ENCODE measurements around the gene RIC8B.
"Not testable (repeated sequence)": the region's sequence is repeated elsewhere in the genome, so short reads cannot be mapped to it uniquely, and the experiment has no call there.

The RIC8B gene

DNA sequence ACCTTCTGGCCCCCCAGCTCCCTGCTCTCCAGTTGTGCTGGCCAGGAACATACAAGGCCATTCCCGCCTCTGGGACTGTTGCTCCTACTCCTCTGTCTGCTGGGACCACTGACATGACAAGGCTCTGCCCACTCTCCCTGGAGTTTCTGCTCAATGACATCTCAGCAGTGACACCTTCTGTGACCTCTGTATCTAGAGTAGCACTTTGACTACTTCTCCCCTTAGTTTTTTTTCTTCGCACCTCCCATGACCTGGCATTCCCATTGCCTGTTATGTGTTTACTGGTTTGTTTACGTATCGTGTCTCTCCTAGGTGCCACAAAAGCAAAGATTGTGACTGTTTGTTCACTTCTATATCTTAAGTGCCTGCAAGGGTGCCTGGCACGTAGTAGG lies 141.1 kb downstream of the RIC8B start:
- FAIRE-seq: no peak
- TF ChIP-seq, protein P1, sequence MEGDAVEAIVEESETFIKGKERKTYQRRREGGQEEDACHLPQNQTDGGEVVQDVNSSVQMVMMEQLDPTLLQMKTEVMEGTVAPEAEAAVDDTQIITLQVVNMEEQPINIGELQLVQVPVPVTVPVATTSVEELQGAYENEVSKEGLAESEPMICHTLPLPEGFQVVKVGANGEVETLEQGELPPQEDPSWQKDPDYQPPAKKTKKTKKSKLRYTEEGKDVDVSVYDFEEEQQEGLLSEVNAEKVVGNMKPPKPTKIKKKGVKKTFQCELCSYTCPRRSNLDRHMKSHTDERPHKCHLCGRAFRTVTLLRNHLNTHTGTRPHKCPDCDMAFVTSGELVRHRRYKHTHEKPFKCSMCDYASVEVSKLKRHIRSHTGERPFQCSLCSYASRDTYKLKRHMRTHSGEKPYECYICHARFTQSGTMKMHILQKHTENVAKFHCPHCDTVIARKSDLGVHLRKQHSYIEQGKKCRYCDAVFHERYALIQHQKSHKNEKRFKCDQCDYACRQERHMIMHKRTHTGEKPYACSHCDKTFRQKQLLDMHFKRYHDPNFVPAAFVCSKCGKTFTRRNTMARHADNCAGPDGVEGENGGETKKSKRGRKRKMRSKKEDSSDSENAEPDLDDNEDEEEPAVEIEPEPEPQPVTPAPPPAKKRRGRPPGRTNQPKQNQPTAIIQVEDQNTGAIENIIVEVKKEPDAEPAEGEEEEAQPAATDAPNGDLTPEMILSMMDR (IDR thresholded peaks at IDR 0.05; ENCODE audit: insufficient read depth, missing control alignments): no peak
- DNase-seq (ENCODE audit: insufficient read length, low spot score): no peak

DNA sequence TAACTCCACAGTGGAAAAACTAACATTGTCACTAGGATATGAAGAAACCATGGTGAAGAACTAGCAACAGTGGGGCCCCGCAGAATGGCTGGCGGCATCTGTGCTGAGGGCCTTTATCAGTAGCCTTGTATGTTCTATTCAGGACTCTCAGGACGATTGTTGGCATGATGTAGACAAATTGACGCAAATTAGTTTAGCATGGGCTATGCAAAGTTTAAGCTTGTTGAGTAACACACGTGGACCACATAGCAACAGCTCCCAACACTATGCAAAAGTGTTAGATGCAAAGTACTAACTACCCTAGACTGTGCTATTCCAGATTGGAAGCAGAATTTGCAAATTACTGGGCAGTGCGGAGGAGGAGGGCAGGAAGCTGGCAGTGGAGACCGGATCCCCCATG lies 143.0 kb downstream of the RIC8B start:
- no peak for DNase-seq (ENCODE audit: insufficient read length, low spot score)
- TF ChIP-seq, protein P1 (IDR thresholded peaks at IDR 0.05; ENCODE audit: insufficient read depth, missing control alignments): no peak
- FAIRE-seq: no peak

DNA sequence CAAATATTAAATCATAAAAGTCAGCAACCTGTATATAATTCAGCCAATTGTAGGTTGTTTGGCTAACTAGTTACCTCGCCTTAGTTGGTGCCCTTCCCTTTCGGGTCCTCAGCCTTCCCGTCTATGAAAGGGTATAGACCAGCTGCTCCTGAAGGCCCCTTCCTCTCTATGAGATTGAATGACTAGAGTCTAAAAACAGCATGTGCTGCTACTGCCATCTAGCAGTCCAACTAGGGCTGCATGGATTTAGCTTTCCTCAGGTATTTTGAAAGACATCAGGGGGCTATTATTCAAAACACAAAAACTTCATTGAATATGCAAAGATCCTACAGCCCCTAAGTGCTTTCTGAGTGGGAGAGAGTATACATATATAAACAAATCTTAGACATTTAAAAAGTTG lies 144.3 kb downstream of the RIC8B start:
- DNase-seq (ENCODE audit: insufficient read length, low spot score) (no peak), FAIRE-seq (no peak)
- TF ChIP-seq, protein P1 (IDR thresholded peaks at IDR 0.05; ENCODE audit: insufficient read depth, missing control alignments): peak; percentile 86

DNA sequence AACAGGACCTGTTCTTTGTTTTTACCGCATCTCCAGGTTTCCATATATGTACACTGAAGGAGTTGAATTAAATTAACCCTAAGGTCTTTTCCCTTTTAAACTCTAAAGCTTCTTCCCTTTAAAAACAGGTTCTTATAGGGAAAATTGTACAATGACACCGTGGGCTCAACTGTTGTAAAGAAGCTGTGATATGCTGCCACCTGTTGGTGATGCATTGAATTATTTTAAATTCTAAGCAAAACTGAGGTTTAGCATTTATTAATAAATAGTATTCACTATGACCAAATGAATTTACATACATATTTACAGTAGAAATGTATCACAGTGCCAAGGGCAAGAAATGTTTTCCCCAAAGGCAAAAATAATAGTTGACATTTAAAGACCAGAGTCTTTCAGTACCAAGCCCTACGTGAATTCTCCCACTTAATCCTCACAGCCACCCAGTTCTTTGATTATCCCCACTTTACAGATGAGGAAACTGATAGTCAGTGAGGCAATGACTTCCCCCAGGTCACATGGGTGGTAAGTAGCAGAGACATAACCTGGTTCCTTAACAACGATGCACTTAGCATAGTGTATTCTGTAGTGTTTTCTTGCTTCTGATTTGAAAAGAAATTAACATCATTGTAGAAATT lies 145.5 kb downstream of the RIC8B start:
- TF ChIP-seq, protein P1 (IDR thresholded peaks at IDR 0.05; ENCODE audit: insufficient read depth, missing control alignments): peak; percentile 85
- DNase-seq (ENCODE audit: insufficient read length, low spot score): no peak
- FAIRE-seq: no peak

DNA sequence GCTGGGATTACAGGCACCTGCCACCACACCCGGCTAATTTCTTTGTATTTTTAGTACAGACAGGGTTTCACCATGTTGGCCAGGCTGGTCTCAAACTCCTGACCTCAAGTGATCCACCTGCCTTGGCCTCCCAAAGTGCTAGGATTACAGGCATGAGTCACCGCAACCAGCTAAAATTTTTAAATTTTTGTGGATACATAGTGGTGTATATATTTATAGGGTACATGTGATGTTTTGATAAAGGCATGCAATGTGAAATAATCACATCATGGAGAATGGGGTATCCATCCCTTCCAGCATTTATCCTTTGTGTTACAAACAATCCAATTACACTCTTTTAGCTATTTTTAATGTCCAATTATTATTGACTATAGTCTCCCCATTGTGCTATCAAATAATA lies 147.5 kb downstream of the RIC8B start:
- not testable (repeated sequence) for FAIRE-seq; DNase-seq (ENCODE audit: insufficient read length, low spot score)

DNA sequence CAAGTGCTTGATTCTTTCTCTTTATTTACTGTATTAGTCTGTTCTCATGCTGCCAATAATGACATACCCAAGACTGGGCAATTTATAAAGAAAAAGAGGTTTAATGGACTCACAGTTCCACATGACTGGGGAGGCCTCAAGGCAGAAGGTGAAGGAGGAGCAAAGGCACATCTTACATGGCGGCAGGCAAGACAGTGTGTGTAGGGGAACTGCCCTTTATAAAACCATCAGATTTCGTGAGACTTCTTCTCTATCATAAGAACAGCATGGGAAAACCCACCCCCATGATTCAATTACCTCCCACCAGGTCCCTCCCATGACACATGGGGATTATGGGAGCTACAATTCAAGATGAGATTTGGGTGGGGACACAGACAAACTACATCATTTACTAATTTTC lies 149.1 kb downstream of the RIC8B start:
- not testable (repeated sequence) for FAIRE-seq; DNase-seq (ENCODE audit: insufficient read length, low spot score)

DNA sequence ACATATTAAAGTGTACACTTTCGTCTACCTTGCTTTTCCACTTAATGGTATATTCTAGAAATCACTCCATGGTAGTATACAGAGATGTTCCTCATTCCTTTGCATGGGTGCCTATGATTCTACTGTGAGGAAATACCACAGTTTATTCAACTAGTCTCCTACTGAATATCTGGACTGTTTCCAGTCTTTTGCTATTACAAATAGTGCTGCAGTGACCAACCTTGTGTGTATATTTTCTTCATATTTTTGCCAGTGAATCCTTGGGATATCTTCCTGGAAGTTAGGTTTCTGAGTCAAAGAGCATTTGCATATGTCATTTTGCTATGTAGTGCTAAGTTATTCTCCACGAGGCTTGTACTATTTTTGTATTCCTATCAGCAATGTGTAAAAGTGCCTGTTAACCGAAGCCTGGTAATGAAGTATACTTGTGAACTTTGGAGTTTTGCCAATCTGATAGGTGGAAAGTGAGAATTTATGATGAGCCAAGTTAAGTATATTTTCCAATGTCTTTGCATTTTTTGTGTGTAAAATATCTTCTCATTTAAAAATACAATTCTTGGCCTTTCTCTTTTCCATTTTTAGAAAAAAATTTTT lies 149.9 kb downstream of the RIC8B start:
- no peak for FAIRE-seq
- TF ChIP-seq, protein P1 (IDR thresholded peaks at IDR 0.05; ENCODE audit: insufficient read depth, missing control alignments): no peak
- DNase-seq (ENCODE audit: insufficient read length, low spot score): no peak

DNA sequence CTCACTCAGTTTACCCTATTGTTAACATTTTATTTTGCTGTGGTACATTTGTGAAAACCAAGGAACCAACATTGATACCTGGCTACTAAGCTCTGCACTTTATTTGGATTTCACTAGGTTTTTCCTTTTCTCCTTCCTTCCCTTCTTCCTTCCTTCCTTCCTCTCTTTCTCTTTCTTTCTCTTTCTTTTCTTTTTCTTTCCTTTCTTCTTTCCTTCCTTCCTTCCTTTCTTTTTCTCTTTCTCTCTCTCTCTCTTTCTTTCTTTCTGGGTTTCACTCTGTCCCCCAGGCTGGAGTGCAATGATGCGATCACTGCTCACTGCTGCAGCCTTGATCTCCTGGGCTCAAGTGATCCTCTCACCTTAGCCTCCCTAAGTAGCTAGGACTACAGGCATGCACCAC lies 152.2 kb downstream of the RIC8B start:
- TF ChIP-seq, protein P1 (IDR thresholded peaks at IDR 0.05; ENCODE audit: insufficient read depth, missing control alignments): no peak
- no peak for FAIRE-seq
- no peak for DNase-seq (ENCODE audit: insufficient read length, low spot score)
